HG03045 (cell line): ENCODE measurements around the gene CENPX.

ENCODE experiments used
- ATAC-seq: cut with Tn5 transposase; IDR thresholded peaks from one replicate; pipeline ENCODE4 v1.9.1; 2021; ENCODE audit warnings: mild to moderate bottlenecking, moderate library complexity; ENCODE audit not compliant: unreplicated experiment

Gene CENPX

GRCh38 chr17:82023447-82024241 lies 966 bp upstream of the CENPX start:
- ATAC-seq = no peak

- peak; percentile 85 for ATAC-seq
Measured at GRCh38 chr17:82022981-82023446, 336 bp upstream of the CENPX start, which contains the start of gene LRRC45. TSS of gene LRRC45 (plus strand) at chr17:82023305. CDS start at chr17:82023644, 339 bp downstream.

GRCh38 chr17:82021900-82022309 lies 773 bp downstream of the CENPX start:
- no peak for ATAC-seq

- ATAC-seq = no peak
Measured at GRCh38 chr17:82021107-82021899, 1.4 kb downstream of the CENPX start.

- ATAC-seq = no peak
Measured at GRCh38 chr17:82020572-82021106, 2.0 kb downstream of the CENPX start.

GRCh38 chr17:82019690-82020571 lies 2.7 kb downstream of the CENPX start:
- ATAC-seq = no peak

- no peak for ATAC-seq
Measured at GRCh38 chr17:82018989-82019689, 3.5 kb downstream of the CENPX start.

GRCh38 chr17:82018152-82018988 lies 4.3 kb downstream of the CENPX start:
- no peak for ATAC-seq

GRCh38 chr17:82017612-82018151 lies 5.0 kb downstream of the CENPX start:
- ATAC-seq = no peak

- ATAC-seq = no peak
Measured at GRCh38 chr17:82016875-82017459, 5.7 kb downstream of the CENPX start.

- ATAC-seq = no peak
Measured at GRCh38 chr17:82016061-82016874, 6.4 kb downstream of the CENPX start.

- ATAC-seq = no peak
Measured at GRCh38 chr17:82015311-82015971, 7.2 kb downstream of the CENPX start.

- ATAC-seq = no peak
Measured at GRCh38 chr17:82014971-82015310, 7.7 kb downstream of the CENPX start.

- no peak for ATAC-seq
Measured at GRCh38 chr17:82014432-82014831, 8.2 kb downstream of the CENPX start.

- no peak for ATAC-seq
Measured at GRCh38 chr17:82013772-82014321, 8.8 kb downstream of the CENPX start.

- ATAC-seq = no peak
Measured at GRCh38 chr17:82013341-82013740, 9.3 kb downstream of the CENPX start.
